ENCODE measurements around the gene LMOD3.

GRCh38 chr3:69118555-69118954 lies 3.8 kb downstream of the LMOD3 start:
- TF ChIP-seq, protein P1, sequence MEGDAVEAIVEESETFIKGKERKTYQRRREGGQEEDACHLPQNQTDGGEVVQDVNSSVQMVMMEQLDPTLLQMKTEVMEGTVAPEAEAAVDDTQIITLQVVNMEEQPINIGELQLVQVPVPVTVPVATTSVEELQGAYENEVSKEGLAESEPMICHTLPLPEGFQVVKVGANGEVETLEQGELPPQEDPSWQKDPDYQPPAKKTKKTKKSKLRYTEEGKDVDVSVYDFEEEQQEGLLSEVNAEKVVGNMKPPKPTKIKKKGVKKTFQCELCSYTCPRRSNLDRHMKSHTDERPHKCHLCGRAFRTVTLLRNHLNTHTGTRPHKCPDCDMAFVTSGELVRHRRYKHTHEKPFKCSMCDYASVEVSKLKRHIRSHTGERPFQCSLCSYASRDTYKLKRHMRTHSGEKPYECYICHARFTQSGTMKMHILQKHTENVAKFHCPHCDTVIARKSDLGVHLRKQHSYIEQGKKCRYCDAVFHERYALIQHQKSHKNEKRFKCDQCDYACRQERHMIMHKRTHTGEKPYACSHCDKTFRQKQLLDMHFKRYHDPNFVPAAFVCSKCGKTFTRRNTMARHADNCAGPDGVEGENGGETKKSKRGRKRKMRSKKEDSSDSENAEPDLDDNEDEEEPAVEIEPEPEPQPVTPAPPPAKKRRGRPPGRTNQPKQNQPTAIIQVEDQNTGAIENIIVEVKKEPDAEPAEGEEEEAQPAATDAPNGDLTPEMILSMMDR (conservative IDR thresholded peaks at IDR 0.05 in 1 of 2, IDR thresholded peaks at IDR 0.05 in 1 of 2; ENCODE audit: extremely low read depth in 1 of 2, insufficient read depth in 1 of 2, low read depth in 1 of 2, low read length in 2 of 2): no peak
- TF ChIP-seq EZH2 (IDR thresholded peaks at IDR 0.05; ENCODE audit: borderline replicate concordance, low read length): no peak

Data from mammary epithelial cell (primary cell).